ENCODE results near the gene NINJ2. TPM values are rescaled to one million over a fixed set of nuclear protein-coding genes. Genes with fewer than 3 reads are reported as not detected.

NINJ2 gene
- total RNA-seq, 1 experiment from 2014 or later, result 0.24 TPM

DNA sequence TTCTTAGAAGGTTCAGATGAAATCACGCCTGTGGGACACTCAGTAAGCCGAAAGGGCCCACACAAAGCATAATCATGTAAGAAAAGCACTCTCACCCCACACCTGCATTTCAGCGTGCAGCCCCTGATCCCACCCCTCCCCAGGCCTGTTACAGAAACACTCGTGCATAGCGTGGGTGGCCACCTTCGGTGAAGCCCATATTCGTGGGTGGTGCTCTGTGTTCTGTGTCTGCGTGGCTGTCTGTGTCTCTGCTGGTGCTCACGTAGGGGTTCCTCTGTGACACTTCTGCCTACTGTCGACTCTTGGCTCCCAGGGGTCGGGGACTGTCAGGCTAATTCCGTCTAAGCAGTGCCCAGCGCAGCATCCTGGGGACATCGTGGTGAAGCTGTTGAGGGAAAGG, 129.5 kb downstream of the NINJ2 start:
- WGBS (ENCODE audit: extremely low coverage, insufficient read length, low lambda C conversion rate), result no CpG with 5 or more reads among the region's 14 CpGs
- H2BK15ac ChIP-seq (ENCODE audit: low read depth, low read length), result no peak overlapping the region
- H2BK120ac ChIP-seq (ENCODE audit: low read depth, low read length, poor library complexity, severe bottlenecking), result no peak overlapping the region
- no peaks in the 10 kb centered on the region for H3K23me2 ChIP-seq (ENCODE audit: insufficient read length, low read depth, low read length, poor library complexity, severe bottlenecking)
- peaks cover 2% of the 10 kb centered on the region; the same call in 1 of the 2 replicates for H3K4me1 ChIP-seq (ENCODE audit: insufficient read depth, low read length)
- H3K14ac ChIP-seq (ENCODE audit: insufficient read depth, low read length), result no peak overlapping the region; the same call in 1 of the 2 replicates
- no peak overlapping the region for H3K9ac ChIP-seq (ENCODE audit: extremely low read depth, insufficient read length, low read length)
- H3K27me3 ChIP-seq (ENCODE audit: insufficient read depth, low read length), result no peaks in the 10 kb centered on the region
- H3K27me3 Mint-ChIP-seq (ENCODE audit: low read depth), result no peaks in the 10 kb centered on the region; the same call in 1 of the 2 replicates
- peak overlapping the region in 1 of 3 experiments; percentile 65; a peak in 1 of 7 replicates for H3K27ac Mint-ChIP-seq
- no peak overlapping the region for H3K4me3 Mint-ChIP-seq
- no peak overlapping the region for H3K4me2 ChIP-seq (ENCODE audit: insufficient read depth, insufficient read length, low read length)
- H3K4me1 Mint-ChIP-seq, result peaks cover 0 to 13% of the 10 kb centered on the region in 2 experiments; a peak in 2 of 4 replicates
- H3K79me2 ChIP-seq (ENCODE audit: insufficient read depth, low read length), result no peaks in the 10 kb centered on the region
- H4K91ac ChIP-seq (ENCODE audit: insufficient read length, low read depth, low read length), result no peak overlapping the region
- peaks cover 23 to 25% of the 10 kb centered on the region in 2 experiments for H3K9me3 Mint-ChIP-seq
- H3T11ph ChIP-seq (ENCODE audit: low read length), result no peak overlapping the region
- H3K18ac ChIP-seq (ENCODE audit: insufficient read length, low read depth, low read length), result no peak overlapping the region
- H3K4ac ChIP-seq (ENCODE audit: low read depth, low read length), result no peak overlapping the region
- H3K9me3 ChIP-seq (ENCODE audit: control insufficient read depth, low read depth, low read length), result no peaks in the 10 kb centered on the region
- no peak overlapping the region for H2AFZ ChIP-seq (ENCODE audit: low read length)
- H2BK5ac ChIP-seq (ENCODE audit: insufficient read length, low read length), result no peak overlapping the region
- peaks cover 18 to 32% (median 23%) of the 10 kb centered on the region in 3 experiments for H3K36me3 Mint-ChIP-seq (ENCODE audit: insufficient read depth in 1 of 3, low read depth in 3 of 3)
- H4K5ac ChIP-seq (ENCODE audit: insufficient read length, low read depth, low read length), result no peak overlapping the region
- H2BK12ac ChIP-seq (ENCODE audit: insufficient read length, low read depth, low read length), result no peak overlapping the region
- TF ChIP-seq, protein P1, sequence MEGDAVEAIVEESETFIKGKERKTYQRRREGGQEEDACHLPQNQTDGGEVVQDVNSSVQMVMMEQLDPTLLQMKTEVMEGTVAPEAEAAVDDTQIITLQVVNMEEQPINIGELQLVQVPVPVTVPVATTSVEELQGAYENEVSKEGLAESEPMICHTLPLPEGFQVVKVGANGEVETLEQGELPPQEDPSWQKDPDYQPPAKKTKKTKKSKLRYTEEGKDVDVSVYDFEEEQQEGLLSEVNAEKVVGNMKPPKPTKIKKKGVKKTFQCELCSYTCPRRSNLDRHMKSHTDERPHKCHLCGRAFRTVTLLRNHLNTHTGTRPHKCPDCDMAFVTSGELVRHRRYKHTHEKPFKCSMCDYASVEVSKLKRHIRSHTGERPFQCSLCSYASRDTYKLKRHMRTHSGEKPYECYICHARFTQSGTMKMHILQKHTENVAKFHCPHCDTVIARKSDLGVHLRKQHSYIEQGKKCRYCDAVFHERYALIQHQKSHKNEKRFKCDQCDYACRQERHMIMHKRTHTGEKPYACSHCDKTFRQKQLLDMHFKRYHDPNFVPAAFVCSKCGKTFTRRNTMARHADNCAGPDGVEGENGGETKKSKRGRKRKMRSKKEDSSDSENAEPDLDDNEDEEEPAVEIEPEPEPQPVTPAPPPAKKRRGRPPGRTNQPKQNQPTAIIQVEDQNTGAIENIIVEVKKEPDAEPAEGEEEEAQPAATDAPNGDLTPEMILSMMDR (conservative IDR thresholded peaks at IDR 0.05), result no peak
- H3K79me1 ChIP-seq (ENCODE audit: insufficient read depth, low read depth, low read length, poor library complexity, severe bottlenecking), result no peaks in the 10 kb centered on the region
- no peak overlapping the region for H3K23ac ChIP-seq (ENCODE audit: insufficient read length, low read depth, low read length)
- no peak overlapping the region for H2BK20ac ChIP-seq (ENCODE audit: low read depth, low read length, poor library complexity, severe bottlenecking)
- H2AK5ac ChIP-seq (ENCODE audit: insufficient read length, low read length), result no peak overlapping the region
- no peak overlapping the region for H4K8ac ChIP-seq (replicated peaks; ENCODE audit: insufficient read length, low read depth, low read length)
- no peak overlapping the region for H3K27ac ChIP-seq (ENCODE audit: insufficient read length, low read depth, low read length)
- H3K56ac ChIP-seq (ENCODE audit: insufficient read length, low read depth, low read length), result no peak overlapping the region
- no peaks in the 10 kb centered on the region for H4K20me1 ChIP-seq (ENCODE audit: control insufficient read depth, insufficient read depth, insufficient read length)
- no peak for DNase-seq

Measured in H9 (cell line).